Upper lobe of left lung (tissue), 4 donors: Measurements from ENCODE around the gene DLGAP1.

Source experiments
- CTCF ChIP-seq, 6 experiments: fragments of 450-650 bp in 4 of 6; fragments of 200-600 bp in 2 of 6; sonication (generic) in 2 of 6; IDR thresholded peaks; one replicate each; pipeline ENCODE4 v1.5.1; 2016 to 2019; ENCODE audit warnings: antibody characterized with exemption in 6 of 6
- POLR2A ChIP-seq, 4 donors: fragments of 450-650 bp; IDR thresholded peaks; one replicate each; pipeline ENCODE4 v1.5.1; 2016 to 2017; ENCODE audit warnings: antibody characterized with exemption in 4 of 4, mild to moderate bottlenecking in 2 of 4
- POLR2AphosphoS5 ChIP-seq, 2 donors: sonication (generic); formaldehyde crosslinking; IDR thresholded peaks; one replicate each; pipeline ENCODE4 v1.5.1; 2017; ENCODE audit warnings: antibody characterized with exemption in 2 of 2

- no peak for TF ChIP-seq CTCF (IDR thresholded peaks at IDR 0.05)
- TF ChIP-seq POLR2A (IDR thresholded peaks at IDR 0.05), result peak in 3 of 4 donors; percentile 87 to 97 (median 96)
- peak; percentile 69 to 92 for TF ChIP-seq POLR2AphosphoS5 (IDR thresholded peaks at IDR 0.05)
These were observed 1003.7 kb downstream of the DLGAP1 start for GRCh38 chr18:3451183-3451988.
